ENCODE measurements around the gene NOX5.

DNA sequence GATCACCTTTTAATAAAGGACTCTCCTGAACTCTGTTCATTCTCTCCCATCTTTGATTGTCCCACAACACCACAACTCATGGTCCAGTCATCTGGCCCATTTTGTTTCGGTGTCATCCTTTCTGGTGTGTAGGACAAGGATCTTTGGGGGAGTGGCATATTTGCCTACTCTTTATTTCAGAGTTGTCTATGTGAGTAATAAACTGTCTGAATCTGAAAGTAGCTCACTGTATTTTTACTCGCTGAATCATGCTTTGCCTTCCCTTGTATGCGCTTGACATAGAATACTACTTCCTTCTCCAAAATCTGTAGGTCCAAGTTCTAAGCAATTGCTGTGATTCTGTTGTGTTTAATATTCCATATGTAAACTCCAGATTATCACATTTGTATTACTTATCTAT lies 29.9 kb upstream of the NOX5 start:
- TF ChIP-seq, protein P1, sequence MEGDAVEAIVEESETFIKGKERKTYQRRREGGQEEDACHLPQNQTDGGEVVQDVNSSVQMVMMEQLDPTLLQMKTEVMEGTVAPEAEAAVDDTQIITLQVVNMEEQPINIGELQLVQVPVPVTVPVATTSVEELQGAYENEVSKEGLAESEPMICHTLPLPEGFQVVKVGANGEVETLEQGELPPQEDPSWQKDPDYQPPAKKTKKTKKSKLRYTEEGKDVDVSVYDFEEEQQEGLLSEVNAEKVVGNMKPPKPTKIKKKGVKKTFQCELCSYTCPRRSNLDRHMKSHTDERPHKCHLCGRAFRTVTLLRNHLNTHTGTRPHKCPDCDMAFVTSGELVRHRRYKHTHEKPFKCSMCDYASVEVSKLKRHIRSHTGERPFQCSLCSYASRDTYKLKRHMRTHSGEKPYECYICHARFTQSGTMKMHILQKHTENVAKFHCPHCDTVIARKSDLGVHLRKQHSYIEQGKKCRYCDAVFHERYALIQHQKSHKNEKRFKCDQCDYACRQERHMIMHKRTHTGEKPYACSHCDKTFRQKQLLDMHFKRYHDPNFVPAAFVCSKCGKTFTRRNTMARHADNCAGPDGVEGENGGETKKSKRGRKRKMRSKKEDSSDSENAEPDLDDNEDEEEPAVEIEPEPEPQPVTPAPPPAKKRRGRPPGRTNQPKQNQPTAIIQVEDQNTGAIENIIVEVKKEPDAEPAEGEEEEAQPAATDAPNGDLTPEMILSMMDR (IDR thresholded peaks at IDR 0.05) = no peak
- TF ChIP-seq POLR2AphosphoS5 (IDR thresholded peaks at IDR 0.05) = no peak
